Stimulated activated CD8-positive, alpha-beta memory T cell treated with anti-CD3 and anti-CD28 coated beads, Interleukin-15, amount 100 ng/mL, for 48 hours (primary cell): ENCODE measurements around the gene COQ3.

ENCODE experiments used
- DNase-seq, 2 donors: peaks; one replicate each; pipeline ENCODE4 v3.0.0-alpha.2; 2020; ENCODE audit warnings: low read depth in 2 of 2

COQ3 gene

DNA sequence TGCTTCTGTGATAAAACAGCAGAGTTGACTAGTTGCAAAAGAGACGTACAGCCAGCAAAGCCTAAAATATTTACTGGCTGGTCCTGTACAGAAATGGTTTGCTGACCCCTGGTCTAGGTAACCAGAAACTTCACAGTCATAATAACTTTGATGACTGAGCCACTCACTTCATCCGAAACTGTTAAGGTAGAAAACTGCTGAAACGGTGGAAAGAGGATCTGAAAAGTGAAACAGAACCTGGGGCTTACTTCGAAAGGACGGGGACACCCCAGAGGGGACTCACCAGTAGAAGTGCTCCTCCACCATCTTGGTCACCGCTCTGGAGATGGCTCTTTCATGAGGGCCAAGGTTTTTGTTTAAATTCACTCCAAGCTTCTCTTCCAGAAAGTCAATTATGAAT lies 60.9 kb downstream of the COQ3 start:
- DNase-seq = no peak

DNA sequence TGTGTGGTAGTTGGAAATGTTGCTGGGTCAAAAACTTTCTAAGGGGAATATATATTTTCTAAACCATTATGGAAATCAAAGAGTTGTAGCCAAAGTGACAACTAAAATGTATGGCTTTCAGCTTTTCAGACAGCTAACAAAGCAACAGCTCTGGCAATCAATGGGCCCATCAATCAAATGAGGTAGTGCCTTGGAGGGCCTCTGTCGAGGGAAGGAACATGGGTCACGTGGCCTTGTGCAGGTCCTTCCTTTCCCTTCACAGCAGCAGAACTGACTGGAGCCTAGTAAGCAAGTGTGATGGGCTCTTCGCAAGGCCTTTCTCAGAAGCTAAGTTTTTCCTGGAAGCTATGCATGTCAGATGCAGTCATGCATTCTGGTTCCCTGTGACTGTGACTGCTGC lies 62.5 kb downstream of the COQ3 start:
- no peak for DNase-seq

DNA sequence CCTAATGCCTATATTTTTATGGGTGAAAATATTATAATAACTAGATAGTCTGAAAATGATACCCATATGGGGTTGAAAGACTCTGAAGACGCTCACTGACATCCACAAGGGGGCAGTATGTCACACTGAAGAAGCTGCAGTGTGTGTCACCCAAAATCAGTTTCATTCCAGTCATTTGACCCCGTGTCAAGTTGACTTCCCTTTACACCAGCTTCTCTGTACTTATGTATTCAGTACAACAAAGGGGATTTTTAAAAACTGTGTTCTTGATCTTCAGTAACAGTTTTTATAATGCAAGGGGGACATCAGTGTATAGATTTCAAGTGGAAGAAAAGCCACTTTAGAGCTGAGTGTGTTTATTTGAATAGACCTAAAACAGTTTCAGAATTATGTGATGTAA lies 63.8 kb downstream of the COQ3 start:
- peak; percentile 24 to 41 for DNase-seq

DNA sequence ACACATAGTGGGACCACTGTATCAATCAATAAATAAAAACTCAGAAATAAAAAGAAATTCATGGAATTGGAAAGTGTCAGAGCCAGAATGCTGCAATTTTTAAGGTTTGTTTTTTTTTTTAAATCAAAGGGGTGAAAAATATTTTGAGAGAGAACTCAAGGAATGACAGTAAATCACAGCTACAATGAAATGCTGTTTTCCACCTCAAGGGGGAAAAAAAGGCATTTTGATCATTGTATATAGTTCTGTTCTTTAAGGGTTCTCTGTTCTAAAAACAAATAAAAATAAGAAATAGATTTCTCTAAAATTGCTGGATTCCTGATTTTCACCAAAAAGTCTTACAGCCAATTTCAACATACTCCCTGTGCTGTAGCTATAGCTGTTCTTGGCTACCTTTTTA lies 69.0 kb downstream of the COQ3 start:
- no peak for DNase-seq
